Adipocyte (in vitro differentiated cells): Measurements from ENCODE around the gene TTLL6.

ENCODE experiments used
- DNase-seq: peaks from one replicate; pipeline ENCODE4 v3.0.0-alpha.2; 2015; ENCODE audit warnings: low read depth
- H3K27me3 ChIP-seq: replicated peaks from 2 replicates; pipeline ENCODE4 v1.7.0; 2013; ENCODE audit warnings: mild to moderate bottlenecking, low read length, moderate library complexity; ENCODE audit not compliant: control insufficient read depth, insufficient read depth
- H3K36me3 ChIP-seq: 2 replicates; pipeline ENCODE4 v1.7.0; 2013; ENCODE audit warnings: low read length, mild to moderate bottlenecking, moderate library complexity; ENCODE audit not compliant: control insufficient read depth, insufficient read depth, severe bottlenecking
- H3K4me1 ChIP-seq: 2 replicates; pipeline ENCODE4 v1.7.0; 2013; ENCODE audit warnings: mild to moderate bottlenecking, low read length, moderate library complexity; ENCODE audit not compliant: control insufficient read depth, insufficient read depth
- H3K4me3 ChIP-seq: 2 replicates; pipeline ENCODE4 v1.7.0; 2013; ENCODE audit warnings: mild to moderate bottlenecking, low read length, moderate library complexity
- H3K9ac ChIP-seq: 2 replicates; pipeline ENCODE4 v1.7.0; 2013; ENCODE audit warnings: mild to moderate bottlenecking, low read length, moderate library complexity
- H3K9me3 ChIP-seq: 2 replicates; pipeline ENCODE4 v1.7.0; 2013; ENCODE audit warnings: mild to moderate bottlenecking, low read length, moderate library complexity; ENCODE audit not compliant: control insufficient read depth

The TTLL6 gene

GRCh38 chr17:48757524-48757961, 59.5 kb downstream of the TTLL6 start:
- DNase-seq = no peak
- H3K36me3 ChIP-seq = no peaks in the 10 kb centered on the region
- H3K9me3 ChIP-seq = no peaks in the 10 kb centered on the region
- peaks cover 5% of the 10 kb centered on the region for H3K4me1 ChIP-seq
- peaks cover 80% of the 10 kb centered on the region for H3K27me3 ChIP-seq
- H3K9ac ChIP-seq = no peak overlapping the region
- H3K4me3 ChIP-seq = no peak overlapping the region

GRCh38 chr17:48756830-48757251, 60.2 kb downstream of the TTLL6 start:
- no peak for DNase-seq
- no peaks in the 10 kb centered on the region for H3K36me3 ChIP-seq
- no peak overlapping the region for H3K9ac ChIP-seq
- H3K27me3 ChIP-seq = peaks cover 80% of the 10 kb centered on the region
- no peaks in the 10 kb centered on the region for H3K9me3 ChIP-seq
- peaks cover 5% of the 10 kb centered on the region for H3K4me1 ChIP-seq
- H3K4me3 ChIP-seq = no peak overlapping the region

- Histone ChIP-seq H3K9me3 (no peaks in the 10 kb centered on the region), H3K36me3 (no peaks in the 10 kb centered on the region), H3K9ac (no peak overlapping the region), H3K4me3 (no peak overlapping the region), H3K27me3 (peaks cover 80% of the 10 kb centered on the region), H3K4me1 (peaks cover 5% of the 10 kb centered on the region)
- no peak for DNase-seq
Observed at GRCh38 chr17:48755356-48755755, 61.7 kb downstream of the TTLL6 start.

- no peak overlapping the region for H3K9ac ChIP-seq
- peaks cover 5% of the 10 kb centered on the region for H3K4me1 ChIP-seq
- H3K36me3 ChIP-seq = no peaks in the 10 kb centered on the region
- H3K9me3 ChIP-seq = no peaks in the 10 kb centered on the region
- H3K27me3 ChIP-seq = peaks cover 85% of the 10 kb centered on the region
- H3K4me3 ChIP-seq = no peak overlapping the region
- no peak for DNase-seq
Observed at GRCh38 chr17:48754500-48755261, 62.3 kb downstream of the TTLL6 start.

GRCh38 chr17:48753794-48754499, 63.1 kb downstream of the TTLL6 start:
- Histone ChIP-seq H3K9me3 (no peaks in the 10 kb centered on the region), H3K4me1 (peaks cover 5% of the 10 kb centered on the region), H3K4me3 (no peak overlapping the region), H3K9ac (no peak overlapping the region), H3K27me3 (peaks cover 86% of the 10 kb centered on the region), H3K36me3 (no peaks in the 10 kb centered on the region)
- no peak for DNase-seq

- Histone ChIP-seq H3K4me1 (peaks cover 5% of the 10 kb centered on the region), H3K36me3 (no peaks in the 10 kb centered on the region), H3K27me3 (peaks cover 95% of the 10 kb centered on the region), H3K4me3 (no peak overlapping the region), H3K9me3 (no peaks in the 10 kb centered on the region), H3K9ac (no peak overlapping the region)
- no peak for DNase-seq
Observed at GRCh38 chr17:48752399-48753288, 64.4 kb downstream of the TTLL6 start.

GRCh38 chr17:48751733-48752398, 65.2 kb downstream of the TTLL6 start:
- Histone ChIP-seq H3K36me3 (no peaks in the 10 kb centered on the region), H3K4me1 (peaks cover 5% of the 10 kb centered on the region), H3K9me3 (no peaks in the 10 kb centered on the region), H3K9ac (no peak overlapping the region), H3K27me3 (peaks cover 98% of the 10 kb centered on the region), H3K4me3 (no peak overlapping the region)
- no peak for DNase-seq

GRCh38 chr17:48751172-48751571, 65.9 kb downstream of the TTLL6 start:
- no peak for DNase-seq
- Histone ChIP-seq H3K4me1 (peaks cover 5% of the 10 kb centered on the region), H3K27me3 (peaks cover 100% of the 10 kb centered on the region), H3K4me3 (no peak overlapping the region), H3K9ac (no peak overlapping the region), H3K36me3 (no peaks in the 10 kb centered on the region), H3K9me3 (no peaks in the 10 kb centered on the region)

GRCh38 chr17:48749621-48750553, 67.1 kb downstream of the TTLL6 start:
- no peaks in the 10 kb centered on the region for H3K36me3 ChIP-seq
- H3K9ac ChIP-seq = no peak overlapping the region
- peaks cover 100% of the 10 kb centered on the region for H3K27me3 ChIP-seq
- no peak for DNase-seq
- no peaks in the 10 kb centered on the region for H3K9me3 ChIP-seq
- H3K4me3 ChIP-seq = no peak overlapping the region
- H3K4me1 ChIP-seq = peaks cover 5% of the 10 kb centered on the region
